ENCODE results near the gene DIS3L2. TPM values are rescaled to one million over a fixed set of nuclear protein-coding genes. Genes with fewer than 3 reads are reported as not detected.
A peak's percentile ranks its signal among the peaks of the same experiment; 100 is the strongest.

Gene DIS3L2
- total RNA-seq, 4 donors from 2014 or later: 52.8 to 74.9 (median 61.8) TPM

GRCh38 chr2:231977430-231977829 is 15.9 kb downstream of the DIS3L2 start:
- no peak for DNase-seq (ENCODE audit: low spot score in 2 of 2)
- Histone ChIP-seq H3K4me3 (no peak overlapping the region), H3K4me1 (no peaks in the 10 kb centered on the region), H3K27me3 (no peaks in the 10 kb centered on the region), H3K9me3 (no peaks in the 10 kb centered on the region), H3K36me3 (peaks cover 0 to 14% (median 0%) of the 10 kb centered on the region in 3 donors), H3K27ac (no peak overlapping the region)
- WGBS, 2 donors: 56 to 57% methylated on average over 2 of the region's 2 CpGs
- no peak for TF ChIP-seq EP300 (IDR thresholded peaks at IDR 0.05)
- no peak for TF ChIP-seq POLR2A (IDR thresholded peaks at IDR 0.05)
- TF ChIP-seq, protein P1, sequence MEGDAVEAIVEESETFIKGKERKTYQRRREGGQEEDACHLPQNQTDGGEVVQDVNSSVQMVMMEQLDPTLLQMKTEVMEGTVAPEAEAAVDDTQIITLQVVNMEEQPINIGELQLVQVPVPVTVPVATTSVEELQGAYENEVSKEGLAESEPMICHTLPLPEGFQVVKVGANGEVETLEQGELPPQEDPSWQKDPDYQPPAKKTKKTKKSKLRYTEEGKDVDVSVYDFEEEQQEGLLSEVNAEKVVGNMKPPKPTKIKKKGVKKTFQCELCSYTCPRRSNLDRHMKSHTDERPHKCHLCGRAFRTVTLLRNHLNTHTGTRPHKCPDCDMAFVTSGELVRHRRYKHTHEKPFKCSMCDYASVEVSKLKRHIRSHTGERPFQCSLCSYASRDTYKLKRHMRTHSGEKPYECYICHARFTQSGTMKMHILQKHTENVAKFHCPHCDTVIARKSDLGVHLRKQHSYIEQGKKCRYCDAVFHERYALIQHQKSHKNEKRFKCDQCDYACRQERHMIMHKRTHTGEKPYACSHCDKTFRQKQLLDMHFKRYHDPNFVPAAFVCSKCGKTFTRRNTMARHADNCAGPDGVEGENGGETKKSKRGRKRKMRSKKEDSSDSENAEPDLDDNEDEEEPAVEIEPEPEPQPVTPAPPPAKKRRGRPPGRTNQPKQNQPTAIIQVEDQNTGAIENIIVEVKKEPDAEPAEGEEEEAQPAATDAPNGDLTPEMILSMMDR (IDR thresholded peaks at IDR 0.05): no peak

DNA sequence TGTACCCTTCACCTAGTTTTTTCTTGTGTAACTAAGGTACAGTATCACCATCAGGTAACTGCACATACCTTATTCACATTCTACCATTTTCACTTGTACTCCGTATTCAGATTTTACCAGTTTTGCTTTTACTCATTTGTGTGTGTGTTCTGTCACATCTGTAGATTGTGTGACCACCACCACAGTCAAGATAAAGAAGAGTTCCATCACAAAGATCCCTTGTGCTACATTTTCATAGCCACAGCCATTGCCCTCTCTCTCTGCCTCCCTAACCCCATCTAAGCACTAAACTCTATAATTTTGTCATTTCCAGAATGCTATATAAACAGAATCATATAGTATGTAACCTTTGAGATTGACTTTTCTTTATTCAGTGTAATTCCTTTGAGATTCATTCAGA is 23.5 kb downstream of the DIS3L2 start:
- H3K9me3 ChIP-seq: no peaks in the 10 kb centered on the region
- H3K4me3 ChIP-seq: no peak overlapping the region
- H3K27ac ChIP-seq: no peak overlapping the region
- WGBS, 2 donors: 0 to 51% methylated on average over 1 of the region's 1 CpG
- H3K36me3 ChIP-seq: no peaks in the 10 kb centered on the region
- TF ChIP-seq POLR2A (IDR thresholded peaks at IDR 0.05): no peak
- TF ChIP-seq, protein P1 (IDR thresholded peaks at IDR 0.05): no peak
- no peak for TF ChIP-seq EP300 (IDR thresholded peaks at IDR 0.05)
- no peaks in the 10 kb centered on the region for H3K27me3 ChIP-seq
- peaks cover 0 to 27% (median 4%) of the 10 kb centered on the region in 4 donors for H3K4me1 ChIP-seq
- no peak for DNase-seq (ENCODE audit: low spot score in 2 of 2)

DNA sequence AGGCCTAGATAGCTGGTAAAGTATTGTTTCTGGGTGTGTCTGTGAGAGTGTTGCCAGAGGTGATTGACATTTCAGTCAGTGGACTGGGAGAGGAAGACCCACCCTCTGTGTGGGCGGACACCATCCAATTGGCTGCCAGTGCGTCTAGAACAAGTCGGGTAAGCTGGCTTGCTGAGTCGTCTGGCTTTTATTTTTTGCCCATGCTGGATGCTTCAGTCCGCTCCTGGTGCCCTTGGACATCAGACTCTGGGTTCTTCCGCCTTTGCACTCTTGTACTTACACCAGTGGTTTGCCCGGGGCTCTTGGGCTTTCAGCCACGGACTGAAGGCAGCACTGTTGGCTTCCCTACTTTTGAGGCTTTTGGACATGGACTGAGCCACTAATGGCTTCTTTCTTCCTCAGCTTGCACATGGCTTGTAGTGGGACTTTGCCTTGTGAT is 24.3 kb downstream of the DIS3L2 start:
- Histone ChIP-seq H3K36me3 (no peaks in the 10 kb centered on the region), H3K27ac (no peak overlapping the region), H3K4me3 (no peak overlapping the region), H3K4me1 (peaks cover 0 to 27% (median 4%) of the 10 kb centered on the region in 4 donors), H3K9me3 (no peaks in the 10 kb centered on the region), H3K27me3 (no peaks in the 10 kb centered on the region)
- WGBS, 2 donors: 78 to 79% methylated on average over 8 of the region's 8 CpGs
- no peak for DNase-seq (ENCODE audit: low spot score in 2 of 2)
- TF ChIP-seq EP300 (IDR thresholded peaks at IDR 0.05) (no peak), POLR2A (IDR thresholded peaks at IDR 0.05) (no peak)
- TF ChIP-seq, protein P1 (IDR thresholded peaks at IDR 0.05): no peak

GRCh38 chr2:231987124-231987727 is 25.7 kb downstream of the DIS3L2 start:
- TF ChIP-seq, protein P1 (IDR thresholded peaks at IDR 0.05): no peak
- TF ChIP-seq EP300 (IDR thresholded peaks at IDR 0.05) (peak in 1 of 2 donors; percentile 17), POLR2A (IDR thresholded peaks at IDR 0.05) (no peak)
- H3K9me3 ChIP-seq: no peaks in the 10 kb centered on the region
- no peaks in the 10 kb centered on the region for H3K36me3 ChIP-seq
- peaks cover 0 to 27% (median 4%) of the 10 kb centered on the region in 4 donors for H3K4me1 ChIP-seq
- no peak for DNase-seq (ENCODE audit: low spot score in 2 of 2)
- H3K27ac ChIP-seq: no peak overlapping the region
- no peak overlapping the region for H3K4me3 ChIP-seq
- H3K27me3 ChIP-seq: no peaks in the 10 kb centered on the region
- WGBS, 2 donors: 22 to 39% methylated on average over 5 of the region's 5 CpGs

DNA sequence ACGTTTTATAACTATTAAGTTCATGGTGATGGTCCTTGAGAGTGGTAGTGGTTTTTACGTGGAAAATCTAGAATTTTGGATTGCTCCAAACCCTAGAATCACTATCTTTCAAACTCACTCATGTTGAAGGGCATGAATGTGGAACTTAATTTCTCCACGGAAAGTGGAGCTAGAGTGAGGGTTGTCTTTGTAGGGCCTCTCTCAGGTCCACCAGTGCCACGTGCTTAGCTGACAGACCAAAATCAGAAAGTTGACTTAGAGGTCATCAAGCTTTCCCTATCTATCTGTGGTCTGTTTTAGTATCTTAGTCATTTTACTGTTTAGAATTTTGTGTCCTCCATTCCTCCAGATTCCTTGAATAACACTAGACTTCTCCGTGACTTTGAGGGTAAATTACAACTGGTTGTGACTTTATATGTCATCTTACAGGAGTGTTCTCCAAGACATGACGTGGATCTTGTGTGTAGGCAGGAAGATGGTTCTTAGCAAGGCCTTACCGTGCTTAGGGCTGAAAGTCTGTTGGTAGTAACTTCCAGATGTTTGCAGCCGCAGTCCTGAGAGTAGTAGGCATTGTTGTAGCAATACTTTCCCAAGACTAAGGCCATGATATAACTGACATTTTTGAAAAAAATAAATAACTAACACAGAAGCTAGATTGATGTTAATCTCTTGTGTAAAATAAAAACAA is 26.8 kb downstream of the DIS3L2 start:
- Histone ChIP-seq H3K36me3 (no peaks in the 10 kb centered on the region), H3K27me3 (no peaks in the 10 kb centered on the region), H3K4me3 (no peak overlapping the region), H3K27ac (no peak overlapping the region), H3K4me1 (peaks cover 0 to 27% (median 4%) of the 10 kb centered on the region in 4 donors), H3K9me3 (no peaks in the 10 kb centered on the region)
- DNase-seq (ENCODE audit: low spot score in 2 of 2): no peak
- 72 to 77% methylated on average over 8 of the region's 8 CpGs for WGBS, 2 donors
- TF ChIP-seq, protein P1 (IDR thresholded peaks at IDR 0.05): no peak
- TF ChIP-seq POLR2A (IDR thresholded peaks at IDR 0.05) (no peak), EP300 (IDR thresholded peaks at IDR 0.05) (no peak)
